G401.6 (cell line): ENCODE results near the gene FCHSD2.
A peak's percentile ranks its signal among the peaks of the same experiment; 100 is the strongest.
"Not testable (repeated sequence)": the region's sequence is repeated elsewhere in the genome, so short reads cannot be mapped to it uniquely, and the experiment has no call there.

Experiments used
- FAIRE-seq: peaks from 2 replicates; lab custom pipeline; 2012; peaks lifted over from hg19 to GRCh38; lab: Jason Lieb, UNC

The FCHSD2 gene

DNA sequence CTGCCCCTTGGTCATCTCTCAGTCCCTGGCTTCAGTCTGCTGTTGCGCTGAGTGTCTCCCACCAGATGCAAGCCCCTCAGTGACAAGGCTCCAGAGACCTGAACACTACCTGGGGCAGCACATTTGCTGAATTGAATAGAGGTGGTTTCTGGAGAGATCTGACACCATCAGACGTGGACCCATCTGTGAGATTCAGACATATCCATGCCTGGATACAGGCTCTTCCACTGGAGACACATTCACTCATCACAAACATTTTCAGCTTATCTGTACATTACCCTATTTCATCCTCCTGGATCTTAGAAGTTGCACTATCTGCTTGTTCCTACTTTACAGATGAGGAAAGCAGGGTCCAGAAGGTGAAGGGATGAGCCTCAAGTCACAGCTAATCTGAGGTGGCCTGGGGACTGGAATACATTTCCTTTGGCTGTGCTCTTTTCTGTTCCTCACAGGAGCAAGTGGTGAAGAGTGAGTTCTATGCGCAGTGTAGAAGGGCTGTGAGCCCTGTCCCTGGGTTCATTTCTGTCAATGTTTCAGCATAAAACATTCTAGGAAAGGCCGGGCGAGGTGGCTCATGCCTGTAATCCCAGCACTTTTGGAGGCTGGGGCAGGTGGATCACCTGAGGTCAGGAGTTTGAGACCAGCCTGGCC lies 308.9 kb downstream of the FCHSD2 start:
- FAIRE-seq = no peak

DNA sequence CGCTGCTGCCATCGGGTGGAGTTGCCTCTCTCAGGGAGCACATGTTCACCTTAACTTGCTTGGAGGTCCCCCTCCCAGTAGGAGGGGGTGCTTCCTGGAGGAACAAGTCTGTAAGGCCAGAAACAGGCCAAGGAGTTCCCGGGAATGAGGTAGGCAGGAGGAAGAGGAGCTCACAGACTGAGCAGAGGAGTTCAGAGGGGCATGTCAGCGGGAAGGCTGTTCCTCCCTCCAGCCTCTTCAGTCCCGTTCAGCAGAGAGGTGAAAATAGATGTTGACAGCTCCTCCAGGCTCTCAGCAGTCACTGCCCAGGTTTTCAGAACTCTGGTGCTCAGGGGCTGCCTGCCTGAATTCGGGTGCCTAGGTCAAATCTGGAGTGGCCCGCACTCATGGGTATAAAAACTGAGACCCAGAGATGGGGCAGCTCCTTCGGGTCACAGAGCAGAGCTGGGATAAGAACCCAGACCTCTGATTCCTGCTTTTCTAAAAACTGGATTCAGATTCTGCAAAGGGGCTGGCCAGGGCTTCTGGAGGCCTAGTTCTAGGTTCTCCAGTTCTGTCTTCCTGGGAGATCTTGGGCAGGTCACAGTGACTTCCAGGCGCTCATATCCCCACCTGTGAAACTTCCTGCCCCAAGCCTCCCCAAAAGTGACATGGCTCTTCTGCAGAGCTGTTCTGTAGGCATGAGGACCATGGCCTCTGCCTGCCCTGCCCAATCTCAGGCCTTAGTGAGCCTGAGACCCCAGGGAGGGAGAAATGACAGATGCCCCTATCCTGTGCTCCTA lies 309.6 kb downstream of the FCHSD2 start:
- no peak for FAIRE-seq

DNA sequence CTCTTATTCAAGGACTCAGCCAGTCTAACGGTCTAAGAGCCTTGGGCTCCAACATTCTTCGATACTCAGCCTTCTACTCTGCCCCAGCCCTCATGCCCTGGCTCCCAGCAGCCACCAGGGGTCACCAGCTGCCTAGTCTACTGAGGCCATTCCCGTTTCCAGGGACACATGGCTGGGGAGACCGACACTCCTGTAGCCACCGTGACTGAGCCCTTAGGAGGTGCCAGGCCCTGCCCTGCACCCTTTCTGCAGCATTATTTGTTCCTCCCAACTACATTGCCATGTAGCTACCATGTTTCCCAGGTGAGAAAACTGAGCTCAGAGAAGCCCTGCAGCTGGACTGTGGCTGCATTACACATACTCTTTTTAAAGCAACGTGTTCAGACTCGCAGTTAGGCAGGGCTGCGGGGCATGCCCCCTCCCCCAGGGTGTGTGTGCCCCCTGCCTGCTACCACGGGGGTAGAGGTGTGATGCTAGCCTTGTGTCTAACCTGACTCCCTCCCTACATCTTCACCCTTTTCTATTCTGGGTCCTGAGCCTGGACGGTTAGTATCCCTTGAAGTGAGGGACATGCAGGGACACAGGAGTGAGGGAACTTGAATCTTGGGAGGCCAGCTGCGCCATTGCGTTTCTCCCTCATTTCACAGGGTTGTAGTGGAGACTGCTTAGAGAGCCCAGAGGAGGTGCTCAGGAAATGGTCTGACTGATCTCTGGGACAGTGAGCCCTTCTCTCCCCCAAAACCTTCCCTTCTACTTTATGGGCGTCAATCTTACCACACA lies 310.4 kb downstream of the FCHSD2 start:
- FAIRE-seq = peak; percentile 93

DNA sequence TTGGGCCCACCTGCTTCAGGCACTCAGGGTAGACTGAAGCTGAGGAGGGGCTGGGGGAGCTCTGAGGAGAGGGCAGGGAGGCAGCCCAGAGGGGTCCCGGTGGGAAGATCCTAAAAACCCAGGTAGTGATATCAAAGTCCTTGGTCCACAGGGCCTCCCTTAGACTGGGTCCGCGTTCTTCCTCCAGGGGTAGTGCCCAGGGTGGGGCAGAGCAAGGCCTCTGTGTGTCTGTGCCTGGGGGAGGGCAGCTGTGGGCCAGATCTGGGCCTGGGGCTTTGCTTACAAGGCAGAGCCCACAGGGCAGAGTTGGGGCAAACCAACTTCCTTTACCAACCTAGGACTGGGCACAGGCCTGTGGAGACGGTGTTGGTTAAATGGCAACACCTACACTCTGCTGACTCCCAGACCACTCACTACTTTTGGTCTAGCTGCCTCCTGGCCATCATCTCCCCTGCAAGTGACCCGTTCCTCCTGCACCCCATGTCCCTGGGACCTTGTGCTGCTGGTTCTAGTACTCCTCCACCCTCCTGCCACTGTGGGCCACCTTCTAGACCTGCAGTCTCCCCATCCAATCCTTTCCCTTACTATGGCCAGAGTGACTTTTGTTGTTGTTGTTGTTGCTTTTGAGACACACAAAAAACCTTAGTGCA lies 312.1 kb downstream of the FCHSD2 start:
- no peak for FAIRE-seq

DNA sequence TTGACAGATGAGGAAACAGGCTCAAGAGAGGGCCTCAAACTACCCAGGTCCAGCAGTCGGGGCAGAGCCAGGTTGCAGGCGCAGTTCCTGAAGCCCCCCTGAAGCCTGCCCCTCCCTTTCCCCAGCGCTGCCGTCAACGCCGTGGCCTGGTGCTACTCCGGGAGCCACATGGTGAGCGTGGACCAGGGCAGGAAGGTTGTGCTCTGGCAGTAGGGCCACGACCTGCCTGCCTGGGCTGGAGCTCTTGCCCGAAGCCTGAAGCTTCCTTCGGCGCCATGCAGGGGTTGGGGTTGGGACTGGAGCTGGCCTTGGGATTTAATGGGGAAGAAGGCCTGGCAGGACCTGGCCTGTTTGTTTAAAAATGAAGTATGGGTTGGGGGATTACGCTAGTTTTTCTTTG lies 312.9 kb downstream of the FCHSD2 start:
- no peak for FAIRE-seq

DNA sequence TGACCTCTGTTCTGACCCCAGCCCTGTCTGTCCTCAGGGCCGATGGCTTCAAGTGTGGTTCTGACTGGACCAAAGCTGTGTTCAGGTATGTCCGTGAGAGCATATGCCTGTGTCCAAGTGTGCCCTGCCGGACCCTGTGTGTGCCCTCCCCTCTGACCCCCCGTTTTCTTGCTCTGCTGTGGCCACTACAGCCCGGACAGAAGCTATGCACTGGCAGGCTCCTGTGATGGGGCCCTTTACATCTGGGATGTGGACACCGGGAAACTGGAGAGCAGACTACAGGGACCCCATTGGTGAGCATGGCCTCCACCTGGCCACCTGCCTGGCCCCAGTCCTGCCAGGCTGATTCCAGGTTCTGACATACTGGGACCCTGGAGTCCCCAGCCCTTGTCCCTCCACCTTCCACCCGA lies 313.4 kb downstream of the FCHSD2 start:
- no peak for FAIRE-seq

DNA sequence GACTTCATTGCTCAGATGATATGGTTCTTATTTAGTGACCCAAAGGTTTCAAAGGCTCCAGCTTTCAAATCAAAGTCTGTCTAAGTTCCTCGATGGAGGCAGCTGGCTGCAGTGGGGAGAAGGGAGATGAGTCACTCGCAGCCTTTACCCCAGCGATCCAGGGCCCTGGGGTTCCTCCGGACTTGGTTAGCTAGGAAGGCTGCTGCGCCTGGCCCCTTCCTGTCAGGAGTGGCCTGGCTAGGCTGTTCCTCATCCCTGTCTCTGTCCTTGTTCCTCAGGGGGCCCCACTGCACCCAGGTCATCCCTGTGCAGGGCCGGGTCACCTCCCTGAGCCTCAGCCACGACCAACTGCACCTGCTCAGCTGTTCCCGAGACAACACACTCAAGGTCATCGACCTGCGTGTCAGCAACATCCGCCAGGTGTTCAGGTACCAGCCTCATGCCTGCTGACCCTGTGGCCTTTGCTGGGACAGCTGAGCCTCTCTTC lies 314.0 kb downstream of the FCHSD2 start:
- no peak for FAIRE-seq

DNA sequence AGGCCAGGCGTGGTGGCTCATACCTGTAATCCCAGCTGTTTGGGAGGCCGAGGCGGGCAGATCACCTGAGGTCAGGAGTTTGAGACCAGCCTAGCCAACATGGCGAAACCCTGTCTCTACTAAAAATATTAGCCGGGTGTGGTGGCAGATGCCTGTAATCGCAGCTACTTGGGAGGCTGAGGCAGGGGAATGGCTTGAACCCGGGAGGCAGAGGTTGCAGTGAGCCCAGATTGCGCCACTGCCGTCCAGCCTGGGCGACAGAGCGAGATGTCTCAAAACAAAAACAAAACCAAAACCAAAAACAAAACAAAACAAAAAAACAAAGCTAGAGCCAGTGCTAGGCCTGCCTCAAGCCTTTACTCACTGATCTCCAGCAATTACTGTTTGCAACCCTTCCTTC lies 314.5 kb downstream of the FCHSD2 start:
- FAIRE-seq = not testable (repeated sequence)

DNA sequence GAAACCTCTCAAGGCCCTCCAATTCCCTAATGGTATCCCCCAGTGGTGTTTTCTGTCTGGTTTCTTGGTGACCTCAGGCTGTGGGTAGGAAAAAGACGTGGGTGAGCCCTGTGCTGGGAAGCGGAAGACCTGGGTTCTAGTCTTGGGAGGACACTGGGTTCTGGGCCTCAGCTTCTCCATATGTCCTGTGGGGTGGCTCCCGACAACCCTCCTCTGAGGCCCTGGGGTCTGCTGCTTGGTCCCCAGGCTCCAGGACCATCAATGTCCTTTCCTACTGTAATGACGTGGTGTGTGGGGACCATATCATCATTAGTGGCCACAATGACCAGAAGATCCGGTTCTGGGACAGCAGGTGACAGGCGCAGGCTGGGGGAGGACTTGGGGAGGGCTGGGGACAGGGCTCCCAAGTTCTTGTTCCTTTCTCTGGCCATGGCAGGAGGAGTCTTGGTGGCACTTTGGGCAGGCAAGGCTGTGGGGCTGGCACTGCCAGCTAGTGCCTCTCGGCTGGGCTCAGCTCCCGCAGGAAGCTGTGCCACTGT lies 315.1 kb downstream of the FCHSD2 start:
- no peak for FAIRE-seq

DNA sequence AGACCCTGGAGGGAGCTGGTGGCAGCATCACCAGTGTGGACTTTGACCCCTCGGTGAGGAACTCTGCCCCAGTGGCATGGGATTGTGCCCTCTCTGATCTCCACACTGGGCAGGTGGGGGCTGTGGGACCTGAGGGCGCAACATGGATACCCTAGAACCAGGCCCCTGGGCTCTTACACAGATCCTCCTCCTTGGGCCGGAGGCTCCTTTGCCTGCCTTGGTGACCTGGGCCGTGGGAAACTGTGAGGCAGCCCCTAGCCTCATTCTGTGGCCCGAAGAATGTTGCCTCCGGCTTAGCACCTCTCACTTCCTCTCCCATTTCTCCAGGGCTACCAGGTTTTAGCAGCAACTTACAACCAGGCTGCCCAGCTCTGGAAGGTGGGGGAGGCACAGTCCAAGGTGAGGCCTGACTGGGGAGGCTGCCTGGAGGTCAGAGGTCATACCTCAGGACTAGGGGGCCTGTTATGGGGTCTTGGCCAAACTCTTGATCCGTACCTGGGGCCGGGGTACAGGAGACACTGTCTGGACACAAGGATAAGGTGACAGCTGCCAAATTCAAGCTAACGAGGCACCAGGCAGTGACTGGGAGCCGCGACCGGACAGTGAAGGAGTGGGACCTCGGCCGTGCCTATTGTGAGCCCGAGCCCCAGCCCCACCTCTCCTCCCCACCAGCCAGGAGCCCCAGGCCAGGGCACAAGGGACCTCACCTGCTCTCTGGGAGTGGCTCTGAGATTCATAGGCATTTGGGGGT lies 315.8 kb downstream of the FCHSD2 start:
- FAIRE-seq = no peak

DNA sequence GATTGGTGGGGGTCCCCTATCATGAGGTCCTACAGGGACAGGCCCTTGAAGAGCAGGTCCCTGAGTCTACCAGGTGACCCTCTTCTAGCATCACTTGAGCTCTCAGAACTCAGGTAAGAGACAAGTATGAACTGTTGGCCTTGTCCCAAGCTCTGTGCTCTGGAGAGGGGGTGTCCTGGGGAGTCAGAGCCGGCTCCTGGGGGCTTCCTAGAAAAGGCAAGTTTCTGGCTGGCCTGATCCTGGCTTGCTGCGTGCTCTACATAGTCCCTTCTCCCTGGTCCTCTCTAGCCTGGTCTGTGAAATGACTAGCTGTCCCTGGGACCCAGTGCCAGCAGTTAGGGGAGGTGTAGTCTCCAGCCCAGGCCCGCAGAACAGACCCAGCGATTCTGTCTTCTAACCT lies 316.5 kb downstream of the FCHSD2 start:
- FAIRE-seq = no peak

DNA sequence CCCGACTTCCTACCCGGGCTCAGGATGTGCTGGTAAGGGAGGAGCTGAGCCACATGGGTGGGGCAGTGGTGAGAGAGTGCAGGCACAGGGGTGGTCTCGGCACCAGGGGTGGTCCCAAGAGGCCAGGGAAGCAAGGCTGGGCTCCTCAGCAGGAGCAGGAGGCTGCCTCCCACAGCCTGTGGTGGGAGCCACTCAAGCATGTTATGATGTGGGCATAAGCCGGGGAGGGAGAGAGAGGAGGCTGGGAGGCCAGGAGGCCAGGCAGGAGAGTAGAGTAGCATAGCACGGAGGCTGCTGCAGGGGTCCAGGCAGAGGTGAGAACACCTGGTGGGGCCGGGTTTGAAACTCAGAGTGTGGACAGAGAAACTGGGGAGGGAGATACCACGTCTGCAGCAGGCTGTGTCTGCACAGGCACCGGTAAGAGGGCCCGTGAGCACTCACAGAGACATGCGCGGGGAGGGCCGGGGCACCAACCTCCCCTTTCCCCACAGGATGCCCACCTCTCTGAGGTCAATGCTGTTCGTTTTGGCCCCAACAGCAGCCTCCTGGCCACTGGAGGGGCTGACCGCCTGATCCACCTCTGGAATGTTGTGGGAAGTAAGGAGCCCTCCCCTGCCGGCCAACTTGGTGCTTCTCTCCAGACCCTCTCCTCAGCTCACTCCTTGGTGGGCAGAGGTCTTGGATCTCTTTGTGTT lies 317.2 kb downstream of the FCHSD2 start:
- FAIRE-seq = no peak

DNA sequence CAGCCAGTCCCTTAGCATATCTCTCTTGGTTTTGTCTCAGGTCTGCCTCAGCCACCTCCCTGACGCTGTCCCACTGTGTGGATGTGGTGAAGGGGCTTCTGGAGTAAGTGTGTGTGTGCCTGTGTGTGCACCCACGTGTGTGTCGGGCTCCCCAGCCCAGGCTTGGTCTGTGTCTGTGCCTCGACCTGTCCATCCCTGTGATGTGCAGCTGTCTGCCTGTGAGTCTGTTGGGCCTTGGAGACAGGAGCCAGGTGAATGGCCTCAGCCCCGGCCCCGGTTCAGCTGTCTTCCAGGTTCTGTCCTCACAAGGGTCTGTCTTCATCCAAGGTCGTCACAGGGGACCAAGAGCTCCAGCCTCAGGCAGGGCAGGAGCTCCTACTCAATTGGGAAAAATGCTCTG lies 318.1 kb downstream of the FCHSD2 start:
- no peak for FAIRE-seq

DNA sequence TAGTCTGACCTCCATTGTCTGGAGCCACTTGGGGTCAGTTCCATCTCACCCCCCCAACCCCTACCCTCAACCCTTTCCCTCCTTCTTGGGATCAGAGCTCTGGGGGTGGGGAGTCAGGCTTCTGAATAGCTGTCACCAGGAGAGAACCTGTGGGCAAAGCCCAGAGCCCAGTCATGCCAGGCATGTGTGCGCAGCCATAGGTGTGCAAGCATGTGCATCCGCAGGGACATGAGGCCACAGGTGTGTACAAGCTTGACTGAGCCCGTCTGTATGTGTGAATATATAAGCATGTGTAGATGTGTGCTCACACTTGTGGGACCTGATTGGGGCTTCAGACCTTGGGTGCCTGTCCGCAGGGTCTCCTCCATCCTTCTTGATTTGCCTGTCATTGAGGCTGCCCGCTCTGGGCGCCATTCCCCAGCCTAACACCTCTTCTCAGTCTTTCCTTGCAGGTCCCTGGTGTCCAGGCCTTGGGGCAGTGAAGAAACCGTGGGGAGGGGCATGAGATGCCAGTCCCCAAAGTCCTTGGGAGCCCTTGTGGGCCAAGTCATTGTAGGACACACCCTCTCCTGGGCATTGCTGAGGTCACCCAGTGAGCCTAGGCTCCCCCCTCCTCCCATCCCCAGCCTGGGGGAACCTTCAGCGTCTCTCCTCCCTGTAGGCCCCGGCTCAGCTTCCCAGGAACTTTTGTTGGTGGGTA lies 318.9 kb downstream of the FCHSD2 start:
- no peak for FAIRE-seq

DNA sequence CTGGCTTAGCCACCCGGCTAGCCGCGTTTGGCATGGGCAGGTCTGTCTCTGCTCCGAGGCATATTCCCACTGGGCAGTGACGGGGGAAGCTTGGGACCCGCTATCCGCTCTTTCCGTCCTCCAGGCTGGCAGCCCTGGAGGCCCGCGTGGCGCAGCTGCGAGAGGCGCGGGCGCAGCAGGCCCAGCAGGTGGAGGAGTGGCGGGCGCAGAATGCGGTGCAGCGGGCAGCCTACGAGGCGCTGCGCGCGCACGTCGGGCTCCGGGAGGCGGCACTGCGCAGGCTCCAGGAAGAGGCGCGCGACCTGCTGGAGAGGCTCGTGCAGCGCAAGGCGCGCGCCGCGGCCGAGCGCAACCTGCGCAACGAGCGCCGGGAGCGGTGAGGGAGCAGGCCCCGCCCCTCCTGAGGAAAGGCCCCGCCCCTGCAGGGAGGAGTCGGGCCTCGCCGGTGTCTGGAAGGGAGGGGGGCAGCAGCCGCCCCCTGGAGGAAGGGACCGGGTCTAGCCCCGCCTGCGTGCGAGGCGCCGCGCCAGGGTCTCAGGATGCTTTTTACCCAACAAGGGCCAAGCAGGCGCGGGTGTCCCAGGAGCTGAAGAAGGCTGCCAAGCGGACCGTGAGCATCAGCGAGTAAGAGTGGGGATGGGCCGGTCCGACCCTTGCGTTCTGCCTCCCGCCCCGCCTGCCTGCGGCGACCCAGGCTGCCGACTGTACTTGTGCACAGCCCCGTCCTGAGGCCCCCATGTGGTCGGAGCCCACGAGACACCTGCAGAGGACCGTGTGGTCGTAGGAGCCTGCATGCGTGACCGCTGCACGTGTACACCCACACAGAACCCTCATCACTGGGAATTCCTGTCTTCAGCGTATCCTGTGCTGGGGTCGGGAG lies 320.0 kb downstream of the FCHSD2 start:
- FAIRE-seq = no peak

DNA sequence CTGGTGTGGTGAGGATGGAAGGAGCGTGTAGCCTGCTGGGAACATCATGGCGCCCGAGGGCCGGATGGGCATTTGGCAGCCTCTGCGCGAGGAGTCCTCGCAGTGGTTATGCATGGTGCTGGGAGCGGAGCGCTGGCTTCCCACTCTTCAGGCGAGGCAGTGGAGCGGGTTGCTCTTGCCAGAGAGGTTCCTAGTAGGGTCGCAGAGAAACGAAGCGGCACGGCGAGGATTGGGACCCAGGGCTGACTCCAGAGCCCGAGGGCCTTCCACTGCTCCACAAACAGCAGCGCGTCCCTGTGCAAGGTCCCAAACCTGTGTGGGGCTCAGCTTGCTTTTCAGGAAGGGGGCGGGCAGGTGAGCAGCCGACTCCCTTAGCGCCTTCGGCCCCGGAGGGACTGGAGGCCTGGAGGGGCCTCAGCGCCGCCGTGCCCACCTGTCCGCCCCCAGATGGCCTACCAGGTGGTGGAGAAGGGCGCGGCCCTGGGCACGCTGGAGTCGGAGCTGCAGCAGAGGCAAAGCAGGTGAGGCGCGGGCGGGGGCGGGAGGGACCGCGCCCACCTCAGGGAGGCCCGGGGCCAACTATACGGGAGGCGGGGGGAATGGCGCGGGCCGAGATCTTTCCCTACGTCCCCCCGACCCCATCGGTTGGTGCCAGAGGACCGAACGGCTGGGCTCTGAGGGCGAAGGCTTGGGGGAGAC lies 320.7 kb downstream of the FCHSD2 start:
- FAIRE-seq = no peak

DNA sequence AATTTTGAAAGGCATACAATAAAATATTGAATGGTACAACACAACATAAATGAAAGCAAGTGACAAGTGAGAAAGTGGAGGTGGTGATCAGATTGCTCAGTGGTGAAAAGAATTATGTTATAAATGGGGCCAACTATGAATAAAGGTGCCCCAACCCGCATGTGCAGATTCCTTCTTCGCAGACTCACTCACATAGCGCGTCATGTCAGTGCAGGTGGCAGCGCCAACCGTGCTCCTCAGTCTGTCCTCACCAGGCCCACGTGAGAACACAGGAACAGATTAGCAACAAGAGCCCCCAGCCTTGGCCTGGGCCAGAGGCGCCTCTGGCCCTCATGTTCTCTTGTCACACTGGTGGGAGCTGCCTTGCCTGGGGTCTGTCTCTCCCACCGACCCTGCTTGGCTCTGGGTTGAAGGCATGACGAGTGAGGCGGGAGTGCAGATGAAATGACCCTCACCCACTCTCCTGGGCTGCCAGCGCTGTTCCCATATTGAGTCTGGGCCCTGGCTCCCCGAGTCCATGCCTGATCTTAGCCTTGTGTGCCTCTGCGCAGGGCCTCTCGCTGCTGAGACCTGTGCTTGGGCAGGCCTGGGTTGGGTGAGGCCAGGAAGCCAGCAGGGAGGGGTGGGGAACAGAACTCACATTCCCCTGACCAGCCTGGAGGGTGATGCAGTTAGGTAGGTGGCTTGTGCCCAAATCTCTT lies 321.5 kb downstream of the FCHSD2 start:
- no peak for FAIRE-seq

DNA sequence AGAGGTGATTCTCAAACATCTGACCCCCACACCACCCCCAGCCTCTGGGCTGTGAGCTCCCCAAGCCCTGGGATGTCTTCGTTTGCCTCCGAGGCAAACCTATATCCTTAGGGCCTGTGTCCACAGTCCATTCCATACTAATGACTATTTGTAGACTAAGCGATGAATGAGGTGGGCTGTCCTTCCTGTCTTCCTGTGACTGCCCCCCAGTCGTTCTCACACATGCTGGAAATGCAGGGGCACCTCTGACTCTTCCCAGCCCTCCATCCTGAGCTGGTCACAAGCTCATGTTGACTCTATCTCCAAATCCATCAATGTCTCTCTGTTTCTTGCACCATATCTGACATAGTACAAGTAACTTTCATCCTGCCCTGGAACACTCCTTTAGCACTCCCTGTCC lies 323.1 kb downstream of the FCHSD2 start:
- FAIRE-seq = no peak
